ENCODE measurements around the gene PLA2G4E. TPM values are rescaled to one million over a fixed set of nuclear protein-coding genes. Genes with fewer than 3 reads are reported as not detected.

The PLA2G4E gene
- total RNA-seq, 1 experiment from 2014 or later = 0.09 TPM

DNA sequence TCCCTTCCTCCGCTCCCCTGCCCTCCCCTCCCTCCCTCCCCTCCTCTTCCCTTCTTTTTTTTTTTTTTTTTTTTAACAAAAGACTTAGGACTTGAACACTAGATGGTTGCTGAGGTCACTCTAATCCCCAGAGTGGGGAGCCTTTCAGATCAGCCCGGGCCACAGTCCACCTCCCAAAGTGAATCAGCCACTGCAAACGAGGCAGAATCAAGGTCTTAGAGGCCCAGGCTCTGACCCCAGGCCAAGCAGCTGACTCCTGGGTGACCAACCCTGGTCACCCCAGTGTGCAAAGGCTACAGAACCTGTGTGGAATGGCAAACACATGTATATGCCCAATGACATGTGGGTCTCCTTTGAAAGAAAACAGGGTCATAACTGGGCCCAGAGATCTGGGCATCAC is 30.2 kb downstream of the PLA2G4E start:
- TF ChIP-seq, protein P1, sequence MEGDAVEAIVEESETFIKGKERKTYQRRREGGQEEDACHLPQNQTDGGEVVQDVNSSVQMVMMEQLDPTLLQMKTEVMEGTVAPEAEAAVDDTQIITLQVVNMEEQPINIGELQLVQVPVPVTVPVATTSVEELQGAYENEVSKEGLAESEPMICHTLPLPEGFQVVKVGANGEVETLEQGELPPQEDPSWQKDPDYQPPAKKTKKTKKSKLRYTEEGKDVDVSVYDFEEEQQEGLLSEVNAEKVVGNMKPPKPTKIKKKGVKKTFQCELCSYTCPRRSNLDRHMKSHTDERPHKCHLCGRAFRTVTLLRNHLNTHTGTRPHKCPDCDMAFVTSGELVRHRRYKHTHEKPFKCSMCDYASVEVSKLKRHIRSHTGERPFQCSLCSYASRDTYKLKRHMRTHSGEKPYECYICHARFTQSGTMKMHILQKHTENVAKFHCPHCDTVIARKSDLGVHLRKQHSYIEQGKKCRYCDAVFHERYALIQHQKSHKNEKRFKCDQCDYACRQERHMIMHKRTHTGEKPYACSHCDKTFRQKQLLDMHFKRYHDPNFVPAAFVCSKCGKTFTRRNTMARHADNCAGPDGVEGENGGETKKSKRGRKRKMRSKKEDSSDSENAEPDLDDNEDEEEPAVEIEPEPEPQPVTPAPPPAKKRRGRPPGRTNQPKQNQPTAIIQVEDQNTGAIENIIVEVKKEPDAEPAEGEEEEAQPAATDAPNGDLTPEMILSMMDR (IDR thresholded peaks at IDR 0.05; ENCODE audit: unreplicated experiment) = no peak
- Mint-ChIP-seq H3K9me3 (ENCODE audit: low read depth, unreplicated experiment) (no peaks in the 10 kb centered on the region), H3K4me3 (ENCODE audit: low read depth, unreplicated experiment) (no peak overlapping the region), H3K36me3 (ENCODE audit: insufficient read depth, unreplicated experiment) (no peaks in the 10 kb centered on the region), H3K27ac (ENCODE audit: unreplicated experiment) (no peak overlapping the region), H3K4me1 (ENCODE audit: low read depth, unreplicated experiment) (no peaks in the 10 kb centered on the region), H3K27me3 (ENCODE audit: unreplicated experiment) (no peaks in the 10 kb centered on the region)
- BruUV-seq (replicated peaks) = no TSS peak
- CTCF ChIA-PET = interaction anchor here (0.9 kb wide), 1 partner anchor 67 kb away, joined by 3 read pairs; no protein-coding TSS in a partner anchor
- no peak for DNase-seq
- intact Hi-C loops (cut with micrococcal nuclease; ENCODE audit: unreplicated experiment) = no loop called here

DNA sequence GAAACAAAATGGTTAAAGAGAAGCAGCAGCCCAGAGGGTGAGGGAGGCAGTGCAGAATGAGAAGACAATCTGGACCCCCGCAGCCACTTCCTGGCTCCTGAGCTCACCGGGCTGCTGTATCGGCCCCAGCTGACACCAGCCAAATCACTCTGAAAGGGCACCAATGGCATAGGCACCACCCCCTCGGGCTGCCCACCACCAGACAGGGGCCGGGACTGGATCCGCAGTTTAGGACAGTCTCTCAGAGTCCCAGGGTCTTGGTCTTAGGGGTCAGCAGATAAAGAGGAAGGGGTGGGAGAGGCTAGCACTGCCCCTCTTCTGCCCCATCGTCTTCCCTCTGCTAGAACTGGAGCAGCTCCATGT is 30.6 kb downstream of the PLA2G4E start:
- Mint-ChIP-seq H3K4me3 (ENCODE audit: low read depth, unreplicated experiment) (no peak overlapping the region), H3K27ac (ENCODE audit: unreplicated experiment) (no peak overlapping the region), H3K27me3 (ENCODE audit: unreplicated experiment) (no peaks in the 10 kb centered on the region), H3K9me3 (ENCODE audit: low read depth, unreplicated experiment) (no peaks in the 10 kb centered on the region), H3K36me3 (ENCODE audit: insufficient read depth, unreplicated experiment) (no peaks in the 10 kb centered on the region), H3K4me1 (ENCODE audit: low read depth, unreplicated experiment) (no peaks in the 10 kb centered on the region)
- intact Hi-C loops (cut with micrococcal nuclease; ENCODE audit: unreplicated experiment) = no loop called here
- DNase-seq = no peak
- CTCF ChIA-PET = interaction anchor here (0.9 to 1.2 kb wide), 2 partner anchors 67 kb away, joined by 3 to 7 read pairs; no protein-coding TSS in a partner anchor
- BruUV-seq (replicated peaks) = no TSS peak
- TF ChIP-seq, protein P1 (IDR thresholded peaks at IDR 0.05; ENCODE audit: unreplicated experiment) = no peak

DNA sequence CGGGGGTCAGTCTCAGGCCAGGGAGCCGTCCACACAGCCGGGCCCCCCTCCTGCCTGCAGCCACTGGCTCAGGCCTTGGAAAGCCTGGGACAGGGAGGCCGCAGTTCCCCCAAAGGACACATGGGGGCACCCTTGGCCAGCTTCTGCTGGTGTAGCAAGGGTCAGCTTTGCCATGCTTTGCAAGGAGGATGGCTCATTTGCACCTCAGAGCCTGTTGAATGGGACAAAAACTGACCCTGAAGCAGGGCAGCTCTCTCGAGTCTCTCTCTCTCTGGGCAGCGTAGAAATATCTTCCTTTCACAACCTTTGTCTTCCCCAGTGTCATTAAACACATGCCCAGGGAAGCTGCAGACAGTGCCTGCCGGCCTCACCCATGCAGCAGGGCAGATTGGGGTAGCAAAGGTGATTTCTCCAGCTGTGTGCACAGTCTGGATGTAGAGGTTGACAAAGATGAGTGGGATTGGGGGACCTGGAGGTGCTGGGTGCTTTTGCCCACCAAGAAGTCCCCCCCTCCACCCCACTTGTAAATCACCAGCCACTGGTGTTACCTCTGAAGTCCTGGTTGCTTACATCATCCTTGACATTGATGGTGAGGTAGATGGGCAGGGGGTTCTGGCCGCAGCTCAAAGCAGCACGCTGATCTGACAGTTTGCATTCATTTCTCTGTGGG is 31.1 kb downstream of the PLA2G4E start:
- Mint-ChIP-seq H3K27me3 (ENCODE audit: unreplicated experiment) (no peaks in the 10 kb centered on the region), H3K4me1 (ENCODE audit: low read depth, unreplicated experiment) (no peaks in the 10 kb centered on the region), H3K36me3 (ENCODE audit: insufficient read depth, unreplicated experiment) (no peaks in the 10 kb centered on the region), H3K27ac (ENCODE audit: unreplicated experiment) (no peak overlapping the region), H3K9me3 (ENCODE audit: low read depth, unreplicated experiment) (no peaks in the 10 kb centered on the region), H3K4me3 (ENCODE audit: low read depth, unreplicated experiment) (no peak overlapping the region)
- CTCF ChIA-PET = interaction anchor here (0.5 to 1.2 kb wide), 3 partner anchors 21 to 95 kb away, joined by 3 to 7 read pairs (median 4); no protein-coding TSS in a partner anchor
- peak; percentile 88 for DNase-seq
- BruUV-seq (replicated peaks) = no TSS peak
- TF ChIP-seq, protein P1 (IDR thresholded peaks at IDR 0.05; ENCODE audit: unreplicated experiment) = peak; percentile 74
- intact Hi-C loops (cut with micrococcal nuclease; ENCODE audit: unreplicated experiment) = loop anchor here (1.0 to 5.0 kb wide), 2 partner anchors 70 to 148 kb away; no protein-coding TSS in a partner anchor

DNA sequence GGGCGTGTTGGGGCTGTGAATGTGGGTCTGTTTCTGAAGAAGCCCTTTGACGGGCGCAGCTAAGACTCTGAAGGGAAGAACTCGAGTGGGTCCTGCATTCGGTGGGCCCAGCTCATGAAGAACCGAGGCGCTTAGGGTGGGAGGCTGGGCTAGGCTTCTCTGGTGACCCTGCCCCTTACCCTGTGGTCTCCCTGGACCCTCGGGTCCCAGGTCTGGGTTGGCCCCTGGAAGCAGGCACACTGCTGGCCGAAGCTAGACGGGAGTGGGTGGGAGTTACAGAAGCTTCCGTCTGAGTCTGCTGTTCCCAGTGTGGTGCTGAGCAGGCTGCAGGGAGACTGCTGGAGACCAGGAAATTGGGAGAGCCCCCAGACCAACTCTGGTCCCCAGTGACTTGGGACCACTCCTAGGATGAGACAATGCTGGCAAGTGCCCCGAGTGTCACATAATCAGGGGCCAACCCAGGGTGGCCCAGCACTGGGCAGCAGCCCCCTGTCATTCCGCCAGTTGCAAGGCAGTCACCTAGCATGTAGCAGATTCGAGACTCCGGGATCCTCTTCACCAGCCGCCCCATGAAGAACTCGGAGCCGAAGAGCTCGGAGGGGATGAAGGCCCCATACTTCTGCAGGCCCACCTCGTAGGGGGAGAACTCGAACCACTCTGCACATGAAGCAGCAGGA is 31.8 kb downstream of the PLA2G4E start:
- H3K27ac Mint-ChIP-seq (ENCODE audit: unreplicated experiment) = no peak overlapping the region
- H3K4me3 Mint-ChIP-seq (ENCODE audit: low read depth, unreplicated experiment) = no peak overlapping the region
- H3K36me3 Mint-ChIP-seq (ENCODE audit: insufficient read depth, unreplicated experiment) = no peaks in the 10 kb centered on the region
- no peaks in the 10 kb centered on the region for H3K4me1 Mint-ChIP-seq (ENCODE audit: low read depth, unreplicated experiment)
- CTCF ChIA-PET = interaction anchor here (0.5 to 1.2 kb wide), 3 partner anchors 21 to 96 kb away, joined by 3 to 7 read pairs (median 4); no protein-coding TSS in a partner anchor
- intact Hi-C loops (cut with micrococcal nuclease; ENCODE audit: unreplicated experiment) = loop anchor here (1.0 to 5.0 kb wide), 2 partner anchors 70 to 148 kb away; no protein-coding TSS in a partner anchor
- no TSS peak for BruUV-seq (replicated peaks)
- no peak for DNase-seq
- TF ChIP-seq, protein P1 (IDR thresholded peaks at IDR 0.05; ENCODE audit: unreplicated experiment) = no peak
- no peaks in the 10 kb centered on the region for H3K9me3 Mint-ChIP-seq (ENCODE audit: low read depth, unreplicated experiment)
- no peaks in the 10 kb centered on the region for H3K27me3 Mint-ChIP-seq (ENCODE audit: unreplicated experiment)

Measured in Calu3 (cell line).